Neural cell (in vitro differentiated cells): Measurements from ENCODE around the gene FREM2. TPM values are rescaled to one million over a fixed set of nuclear protein-coding genes. Genes with fewer than 3 reads are reported as not detected.

Experiments used
- H2AFZ ChIP-seq: fragments of 200-600, 300-800 bp; sonication (generic), shearing (Covaris generic); 2 replicates; pipeline ENCODE4 v1.6.0; 2014; ENCODE audit warnings: low read depth, mild to moderate bottlenecking, antibody characterized with exemption, low read length, moderate library complexity
- H3F3A ChIP-seq: fragments of 200-600 bp; shearing (Covaris generic); 2 replicates; pipeline ENCODE4 v1.6.1; 2016; ENCODE audit warnings: mild to moderate bottlenecking, moderate library complexity, mixed read lengths, antibody characterized with exemption, low read length; ENCODE audit not compliant: insufficient read depth, poor library complexity, severe bottlenecking
- H3K27ac ChIP-seq: fragments of 200-600, 300-800 bp; sonication (generic), shearing (Covaris generic); 2 replicates; pipeline ENCODE4 v1.5.1; 2014; ENCODE audit warnings: mild to moderate bottlenecking, low read length, moderate library complexity
- H3K27me3 ChIP-seq: fragments of 300-800, 200-600 bp; sonication (generic), shearing (Covaris generic); 2 replicates; pipeline ENCODE4 v1.6.0; 2014; ENCODE audit warnings: mild to moderate bottlenecking, low read depth, low read length, moderate library complexity; ENCODE audit not compliant: insufficient read depth
- H3K36me3 ChIP-seq: fragments of 300-800, 200-600 bp; sonication (generic), shearing (Covaris generic); 2 replicates; pipeline ENCODE4 v1.5.1; 2014; ENCODE audit warnings: mild to moderate bottlenecking, antibody characterized with exemption, low read length, moderate library complexity; ENCODE audit not compliant: insufficient read depth
- H3K4me2 ChIP-seq: fragments of 300-800, 200-600 bp; sonication (generic), shearing (Covaris generic); 2 replicates; pipeline ENCODE4 v1.6.0; 2014; ENCODE audit warnings: mild to moderate bottlenecking, low read length
- H3K4me3 ChIP-seq: fragments of 300-800, 200-600 bp; sonication (generic), shearing (Covaris generic); 2 replicates; pipeline ENCODE4 v1.5.1; 2014; ENCODE audit warnings: mild to moderate bottlenecking, low read length, moderate library complexity
- H3K79me2 ChIP-seq: fragments of 200-600 bp; shearing (Covaris generic); replicated peaks from 2 replicates; pipeline ENCODE4 v1.6.0; 2014; ENCODE audit warnings: mild to moderate bottlenecking, low read length, moderate library complexity; ENCODE audit not compliant: insufficient read depth
- H3K9ac ChIP-seq: fragments of 300-800, 200-600 bp; sonication (generic), shearing (Covaris generic); 2 replicates; pipeline ENCODE4 v1.6.1; 2016; ENCODE audit warnings: mild to moderate bottlenecking, low read length, mixed read lengths
- H3K9me2 ChIP-seq: fragments of 200-600 bp; shearing (Covaris generic); 2 replicates; pipeline ENCODE4 v1.6.1; 2016; ENCODE audit warnings: mild to moderate bottlenecking, low read length, mixed read lengths; ENCODE audit not compliant: insufficient read depth
- H3K9me3 ChIP-seq: fragments of 200-600, 300-800 bp; sonication (generic), shearing (Covaris generic); 2 replicates; pipeline ENCODE4 v1.6.1; 2016; ENCODE audit warnings: mild to moderate bottlenecking, mixed run types, low read length, moderate library complexity, mixed read lengths
- H4K20me1 ChIP-seq: fragments of 200-600 bp; shearing (Covaris generic); 2 replicates; pipeline ENCODE4 v1.6.1; 2016; ENCODE audit warnings: mild to moderate bottlenecking, mixed run types; ENCODE audit not compliant: insufficient read depth
- EP300 ChIP-seq: fragments of 450-650 bp; conservative IDR thresholded peaks from 2 replicates; pipeline ENCODE4 v1.6.1; 2014; ENCODE audit warnings: antibody characterized with exemption, mild to moderate bottlenecking, moderate library complexity; ENCODE audit not compliant: poor library complexity, severe bottlenecking
- EZH2 ChIP-seq: fragments of 200-600, 300-800 bp; shearing (Covaris generic), sonication (generic); IDR thresholded peaks from 2 replicates; pipeline ENCODE4 v1.6.1; 2014; ENCODE audit warnings: antibody characterized with exemption, low read length, borderline replicate concordance, mild to moderate bottlenecking; ENCODE audit not compliant: insufficient read depth, poor library complexity, severe bottlenecking
- MXI1 ChIP-seq: fragments of 450-650 bp; conservative IDR thresholded peaks from 2 replicates; pipeline ENCODE4 v1.6.1; 2014; ENCODE audit warnings: antibody characterized with exemption, mild to moderate bottlenecking; ENCODE audit not compliant: poor library complexity, severe bottlenecking
- POLR2AphosphoS5 ChIP-seq: IDR thresholded peaks from 2 replicates; pipeline ENCODE4 v1.6.1; 2012
- RAD21 ChIP-seq: fragments of 450-650 bp; conservative IDR thresholded peaks from 2 replicates; pipeline ENCODE4 v1.6.1; 2014; ENCODE audit warnings: antibody characterized with exemption, mild to moderate bottlenecking, moderate library complexity
- SMC3 ChIP-seq: fragments of 450-650 bp; conservative IDR thresholded peaks from 2 replicates; pipeline ENCODE4 v1.6.1; 2014; ENCODE audit warnings: antibody characterized with exemption, mild to moderate bottlenecking, moderate library complexity; ENCODE audit not compliant: poor library complexity
- TAF1 ChIP-seq: IDR thresholded peaks from 2 replicates; pipeline ENCODE4 v1.6.1; 2012; ENCODE audit warnings: low read depth
- polyA plus RNA-seq: library from polyadenylated mRNA; depleted of rRNA; stranded (reverse); fragments of >200 nt; gene quantifications from 2 replicates; pipeline ENCODE4 v1.2.3, GENCODE V29; 2014
- TF ChIP-seq, protein P1 (sequence below): IDR thresholded peaks from 2 replicates; pipeline ENCODE4 v1.6.1; 2012; ENCODE audit warnings: borderline replicate concordance
- TF ChIP-seq, protein P2 (sequence below): fragments of 450-650 bp; IDR thresholded peaks from 2 replicates; pipeline ENCODE4 v1.5.1; 2014; ENCODE audit warnings: antibody characterized with exemption, mild to moderate bottlenecking, moderate library complexity; ENCODE audit not compliant: poor library complexity, severe bottlenecking

FREM2 gene
- polyA plus RNA-seq, 1 donor from 2014 or later: 0.19 TPM

DNA sequence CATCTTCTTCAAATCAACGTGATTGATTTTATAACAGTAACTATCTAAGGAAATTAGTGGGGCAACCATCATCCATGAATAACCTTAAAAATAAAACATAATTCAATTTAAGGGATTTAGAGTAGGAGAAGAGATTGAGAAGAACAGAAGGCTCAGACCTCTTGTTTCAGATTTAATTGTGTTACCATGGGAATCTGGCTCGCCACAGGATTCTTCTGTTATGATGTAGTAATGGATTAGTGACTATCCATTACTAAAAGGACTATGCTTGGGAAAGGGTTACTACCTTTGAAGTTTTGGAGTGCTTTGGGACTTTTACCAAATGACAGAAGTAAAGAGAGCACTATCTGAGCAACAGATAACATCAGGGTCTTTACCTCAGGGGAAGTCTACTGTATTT is 13.2 kb downstream of the FREM2 start:
- no peaks in the 10 kb centered on the region for H3F3A ChIP-seq
- H2AFZ ChIP-seq: no peak overlapping the region
- no peaks in the 10 kb centered on the region for H3K9me3 ChIP-seq
- no peaks in the 10 kb centered on the region for H4K20me1 ChIP-seq
- TF ChIP-seq EZH2: no peak
- no peak for TF ChIP-seq TAF1
- no peak for TF ChIP-seq POLR2AphosphoS5
- TF ChIP-seq MXI1: no peak
- H3K27me3 ChIP-seq: no peaks in the 10 kb centered on the region
- H3K4me3 ChIP-seq: no peak overlapping the region
- no peak overlapping the region for H3K27ac ChIP-seq
- H3K4me2 ChIP-seq: no peak overlapping the region
- no peaks in the 10 kb centered on the region for H3K9me2 ChIP-seq
- no peaks in the 10 kb centered on the region for H3K79me2 ChIP-seq
- no peak overlapping the region for H3K9ac ChIP-seq
- no peaks in the 10 kb centered on the region for H3K36me3 ChIP-seq

DNA sequence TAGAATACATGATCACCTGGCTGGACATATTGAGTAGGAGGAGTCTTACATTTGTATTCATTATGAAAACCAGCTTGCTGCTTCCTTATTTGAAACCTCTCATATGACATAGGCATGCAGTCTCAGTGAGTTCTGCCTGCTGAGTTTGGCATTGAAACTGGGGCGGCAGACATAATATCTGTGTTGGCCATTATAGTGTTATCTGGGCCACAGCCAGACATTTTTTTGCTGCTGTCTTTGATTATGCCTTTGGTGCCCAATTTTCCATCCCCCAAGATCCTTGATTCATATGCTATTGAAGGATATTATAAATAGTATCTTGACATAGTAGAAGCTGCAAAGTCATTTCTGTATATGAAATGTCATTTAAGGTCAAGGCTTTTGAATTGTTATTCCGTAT is 15.8 kb downstream of the FREM2 start:
- Histone ChIP-seq H3K9me2 (no peaks in the 10 kb centered on the region), H3K4me3 (no peak overlapping the region), H2AFZ (no peak overlapping the region), H3K27ac (no peak overlapping the region), H3K9ac (no peak overlapping the region), H3K36me3 (no peaks in the 10 kb centered on the region), H3K79me2 (no peaks in the 10 kb centered on the region), H3K27me3 (no peaks in the 10 kb centered on the region), H4K20me1 (no peaks in the 10 kb centered on the region), H3K4me2 (no peak overlapping the region), H3F3A (no peaks in the 10 kb centered on the region), H3K9me3 (no peaks in the 10 kb centered on the region)
- TF ChIP-seq, protein P1, sequence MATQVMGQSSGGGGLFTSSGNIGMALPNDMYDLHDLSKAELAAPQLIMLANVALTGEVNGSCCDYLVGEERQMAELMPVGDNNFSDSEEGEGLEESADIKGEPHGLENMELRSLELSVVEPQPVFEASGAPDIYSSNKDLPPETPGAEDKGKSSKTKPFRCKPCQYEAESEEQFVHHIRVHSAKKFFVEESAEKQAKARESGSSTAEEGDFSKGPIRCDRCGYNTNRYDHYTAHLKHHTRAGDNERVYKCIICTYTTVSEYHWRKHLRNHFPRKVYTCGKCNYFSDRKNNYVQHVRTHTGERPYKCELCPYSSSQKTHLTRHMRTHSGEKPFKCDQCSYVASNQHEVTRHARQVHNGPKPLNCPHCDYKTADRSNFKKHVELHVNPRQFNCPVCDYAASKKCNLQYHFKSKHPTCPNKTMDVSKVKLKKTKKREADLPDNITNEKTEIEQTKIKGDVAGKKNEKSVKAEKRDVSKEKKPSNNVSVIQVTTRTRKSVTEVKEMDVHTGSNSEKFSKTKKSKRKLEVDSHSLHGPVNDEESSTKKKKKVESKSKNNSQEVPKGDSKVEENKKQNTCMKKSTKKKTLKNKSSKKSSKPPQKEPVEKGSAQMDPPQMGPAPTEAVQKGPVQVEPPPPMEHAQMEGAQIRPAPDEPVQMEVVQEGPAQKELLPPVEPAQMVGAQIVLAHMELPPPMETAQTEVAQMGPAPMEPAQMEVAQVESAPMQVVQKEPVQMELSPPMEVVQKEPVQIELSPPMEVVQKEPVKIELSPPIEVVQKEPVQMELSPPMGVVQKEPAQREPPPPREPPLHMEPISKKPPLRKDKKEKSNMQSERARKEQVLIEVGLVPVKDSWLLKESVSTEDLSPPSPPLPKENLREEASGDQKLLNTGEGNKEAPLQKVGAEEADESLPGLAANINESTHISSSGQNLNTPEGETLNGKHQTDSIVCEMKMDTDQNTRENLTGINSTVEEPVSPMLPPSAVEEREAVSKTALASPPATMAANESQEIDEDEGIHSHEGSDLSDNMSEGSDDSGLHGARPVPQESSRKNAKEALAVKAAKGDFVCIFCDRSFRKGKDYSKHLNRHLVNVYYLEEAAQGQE: no peak
- TF ChIP-seq, protein P2, sequence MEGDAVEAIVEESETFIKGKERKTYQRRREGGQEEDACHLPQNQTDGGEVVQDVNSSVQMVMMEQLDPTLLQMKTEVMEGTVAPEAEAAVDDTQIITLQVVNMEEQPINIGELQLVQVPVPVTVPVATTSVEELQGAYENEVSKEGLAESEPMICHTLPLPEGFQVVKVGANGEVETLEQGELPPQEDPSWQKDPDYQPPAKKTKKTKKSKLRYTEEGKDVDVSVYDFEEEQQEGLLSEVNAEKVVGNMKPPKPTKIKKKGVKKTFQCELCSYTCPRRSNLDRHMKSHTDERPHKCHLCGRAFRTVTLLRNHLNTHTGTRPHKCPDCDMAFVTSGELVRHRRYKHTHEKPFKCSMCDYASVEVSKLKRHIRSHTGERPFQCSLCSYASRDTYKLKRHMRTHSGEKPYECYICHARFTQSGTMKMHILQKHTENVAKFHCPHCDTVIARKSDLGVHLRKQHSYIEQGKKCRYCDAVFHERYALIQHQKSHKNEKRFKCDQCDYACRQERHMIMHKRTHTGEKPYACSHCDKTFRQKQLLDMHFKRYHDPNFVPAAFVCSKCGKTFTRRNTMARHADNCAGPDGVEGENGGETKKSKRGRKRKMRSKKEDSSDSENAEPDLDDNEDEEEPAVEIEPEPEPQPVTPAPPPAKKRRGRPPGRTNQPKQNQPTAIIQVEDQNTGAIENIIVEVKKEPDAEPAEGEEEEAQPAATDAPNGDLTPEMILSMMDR: no peak
- TF ChIP-seq TAF1 (no peak), SMC3 (no peak), RAD21 (no peak), EP300 (no peak), EZH2 (no peak), MXI1 (no peak), POLR2AphosphoS5 (no peak)

DNA sequence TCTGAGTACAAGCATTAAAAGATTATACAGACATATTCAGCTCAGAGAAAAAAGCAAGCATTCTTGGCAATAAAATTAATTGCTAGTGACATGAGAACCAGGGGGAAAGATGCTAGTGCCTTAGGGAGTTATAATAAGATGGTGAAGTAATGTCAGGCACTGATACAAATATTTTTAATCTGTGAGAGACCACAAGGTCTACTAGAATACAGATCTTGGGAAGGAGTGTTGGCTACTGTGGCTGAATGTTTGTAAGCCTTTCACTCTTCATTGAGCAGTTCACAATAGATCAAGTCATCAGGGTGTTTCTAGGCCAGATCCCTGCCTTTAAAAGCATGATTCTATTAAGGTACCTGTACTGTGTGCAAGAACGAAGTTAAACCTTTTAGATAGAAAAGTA is 16.4 kb downstream of the FREM2 start:
- no peak overlapping the region for H3K9ac ChIP-seq
- H3K4me3 ChIP-seq: no peak overlapping the region
- H3F3A ChIP-seq: no peaks in the 10 kb centered on the region
- H3K9me3 ChIP-seq: no peaks in the 10 kb centered on the region
- no peaks in the 10 kb centered on the region for H4K20me1 ChIP-seq
- TF ChIP-seq MXI1 (no peak), EZH2 (no peak), EP300 (no peak), POLR2AphosphoS5 (no peak), SMC3 (no peak), TAF1 (no peak), RAD21 (no peak)
- TF ChIP-seq, protein P1: no peak
- TF ChIP-seq, protein P2: no peak
- H2AFZ ChIP-seq: no peak overlapping the region
- H3K36me3 ChIP-seq: no peaks in the 10 kb centered on the region
- H3K4me2 ChIP-seq: no peak overlapping the region
- H3K9me2 ChIP-seq: no peaks in the 10 kb centered on the region
- H3K27ac ChIP-seq: no peak overlapping the region
- H3K27me3 ChIP-seq: no peaks in the 10 kb centered on the region
- no peaks in the 10 kb centered on the region for H3K79me2 ChIP-seq
